Nephron progenitor cell (in vitro differentiated cells): ENCODE data around the gene PDPR.
A peak's percentile ranks its signal among the peaks of the same experiment; 100 is the strongest.
"Not testable (repeated sequence)": the region's sequence is repeated elsewhere in the genome, so short reads cannot be mapped to it uniquely, and the experiment has no call there.

Experiments used
- DNase-seq: peaks from one replicate; pipeline ENCODE4 v3.0.0; 2021
- H3K27ac Mint-ChIP-seq: 2 replicates; pipeline ENCODE4 v1.8.0; 2021; ENCODE audit warnings: mild to moderate bottlenecking, moderate library complexity, mixed read lengths
- H3K27me3 Mint-ChIP-seq: 2 replicates; pipeline ENCODE4 v1.8.0; 2021; ENCODE audit warnings: mild to moderate bottlenecking, low read depth, mixed read lengths; ENCODE audit not compliant: poor library complexity
- H3K36me3 Mint-ChIP-seq: 2 replicates; pipeline ENCODE4 v1.8.0; 2021; ENCODE audit warnings: low read depth, mixed read lengths
- H3K4me1 Mint-ChIP-seq: 2 replicates; pipeline ENCODE4 v1.8.0; 2021; ENCODE audit warnings: mixed read lengths
- H3K4me3 Mint-ChIP-seq: 2 replicates; pipeline ENCODE4 v1.8.0; 2021; ENCODE audit warnings: mild to moderate bottlenecking, moderate library complexity, mixed read lengths
- H3K9me3 Mint-ChIP-seq: 2 replicates; pipeline ENCODE4 v1.8.0; 2021; ENCODE audit warnings: mild to moderate bottlenecking, moderate library complexity, mixed read lengths
- TF ChIP-seq, protein P1 (sequence below): fragments of 200-600 bp; sonication (generic); IDR thresholded peaks from 2 replicates; pipeline ENCODE4 v1.5.0; 2021; ENCODE audit warnings: antibody characterized with exemption

The PDPR gene

DNA sequence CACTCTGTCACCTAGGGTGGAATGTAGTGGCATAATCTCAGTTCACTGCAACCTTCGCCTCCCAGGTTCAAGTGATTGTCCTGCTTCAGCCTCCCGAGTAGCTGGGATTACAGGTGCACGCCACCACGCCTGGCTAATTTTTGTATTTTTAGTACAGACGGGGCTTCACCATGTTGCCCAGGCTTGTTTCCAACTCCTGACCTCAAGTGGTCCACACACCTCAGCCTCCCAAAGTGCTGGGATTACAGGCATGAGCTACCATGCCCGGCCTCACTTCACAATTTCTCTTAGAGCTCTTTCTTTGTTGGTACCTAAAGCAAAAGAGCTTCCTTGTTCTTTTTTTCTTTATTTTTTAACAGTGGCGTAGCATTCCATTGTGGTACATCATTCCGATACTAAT, 35.2 kb downstream of the PDPR start:
- H3K9me3 Mint-ChIP-seq, H3K27me3 Mint-ChIP-seq, H3K4me3 Mint-ChIP-seq, H3K27ac Mint-ChIP-seq, DNase-seq: not testable (repeated sequence)
- peaks cover 59% of the 10 kb centered on the region for H3K36me3 Mint-ChIP-seq
- peaks cover 13% of the 10 kb centered on the region for H3K4me1 Mint-ChIP-seq

DNA sequence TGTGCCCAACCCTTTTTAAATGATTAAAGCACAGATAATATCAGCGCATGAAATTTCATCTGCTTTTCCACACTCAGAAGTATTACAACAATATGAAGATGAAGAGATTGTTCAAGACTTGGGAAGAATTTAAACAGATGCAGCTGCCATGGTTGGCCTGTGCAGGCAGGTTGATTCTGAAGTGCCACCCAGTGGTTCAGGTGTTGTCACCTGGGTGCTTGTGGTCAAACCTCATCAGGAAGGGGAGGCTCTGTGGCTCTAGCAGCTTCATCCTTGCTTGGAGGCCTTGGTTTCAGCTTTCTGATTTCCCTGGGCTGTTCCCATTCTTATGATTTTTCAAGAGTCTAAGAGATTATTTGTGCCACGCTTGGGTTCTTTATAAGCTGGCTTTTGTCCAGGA, 37.3 kb downstream of the PDPR start:
- H3K4me1 Mint-ChIP-seq, result peaks cover 13% of the 10 kb centered on the region
- H3K27me3 Mint-ChIP-seq, result peaks cover 3% of the 10 kb centered on the region
- H3K9me3 Mint-ChIP-seq, result no peaks in the 10 kb centered on the region
- peaks cover 57% of the 10 kb centered on the region for H3K36me3 Mint-ChIP-seq
- no peak for DNase-seq
- peak overlapping the region; percentile 48 for H3K27ac Mint-ChIP-seq
- TF ChIP-seq, protein P1, sequence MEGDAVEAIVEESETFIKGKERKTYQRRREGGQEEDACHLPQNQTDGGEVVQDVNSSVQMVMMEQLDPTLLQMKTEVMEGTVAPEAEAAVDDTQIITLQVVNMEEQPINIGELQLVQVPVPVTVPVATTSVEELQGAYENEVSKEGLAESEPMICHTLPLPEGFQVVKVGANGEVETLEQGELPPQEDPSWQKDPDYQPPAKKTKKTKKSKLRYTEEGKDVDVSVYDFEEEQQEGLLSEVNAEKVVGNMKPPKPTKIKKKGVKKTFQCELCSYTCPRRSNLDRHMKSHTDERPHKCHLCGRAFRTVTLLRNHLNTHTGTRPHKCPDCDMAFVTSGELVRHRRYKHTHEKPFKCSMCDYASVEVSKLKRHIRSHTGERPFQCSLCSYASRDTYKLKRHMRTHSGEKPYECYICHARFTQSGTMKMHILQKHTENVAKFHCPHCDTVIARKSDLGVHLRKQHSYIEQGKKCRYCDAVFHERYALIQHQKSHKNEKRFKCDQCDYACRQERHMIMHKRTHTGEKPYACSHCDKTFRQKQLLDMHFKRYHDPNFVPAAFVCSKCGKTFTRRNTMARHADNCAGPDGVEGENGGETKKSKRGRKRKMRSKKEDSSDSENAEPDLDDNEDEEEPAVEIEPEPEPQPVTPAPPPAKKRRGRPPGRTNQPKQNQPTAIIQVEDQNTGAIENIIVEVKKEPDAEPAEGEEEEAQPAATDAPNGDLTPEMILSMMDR, result no peak
- no peak overlapping the region for H3K4me3 Mint-ChIP-seq

DNA sequence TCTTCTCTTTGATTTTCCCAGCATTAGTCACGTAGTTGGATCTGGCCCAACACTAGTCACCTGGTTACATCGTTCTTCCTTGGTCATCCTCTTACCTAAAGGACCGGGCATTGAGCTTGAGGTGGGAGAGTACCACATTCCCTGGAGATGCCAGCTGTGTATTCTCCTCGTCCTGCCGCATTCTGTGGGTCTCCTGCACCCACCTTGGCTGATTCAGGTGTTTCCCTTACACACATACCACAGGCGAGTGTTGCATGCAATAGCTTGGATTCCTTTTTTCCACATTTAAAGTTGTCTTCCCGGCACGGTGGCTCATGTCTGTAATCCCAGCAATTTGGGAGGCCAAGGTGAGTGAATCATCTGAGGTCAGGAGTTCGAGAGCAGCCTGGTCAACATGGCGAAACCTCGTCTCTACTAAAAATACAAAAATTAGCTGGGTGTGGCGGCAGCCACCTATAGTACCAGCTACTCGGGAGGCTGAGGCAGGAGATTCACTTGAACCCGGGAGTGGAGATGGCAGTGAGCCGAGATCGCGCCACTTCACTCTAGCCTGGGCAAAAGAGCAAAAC, 37.9 kb downstream of the PDPR start:
- Mint-ChIP-seq H3K4me3 (no peak overlapping the region), H3K27ac (peak overlapping the region; percentile 98), H3K27me3 (peaks cover 3% of the 10 kb centered on the region), H3K36me3 (peaks cover 57% of the 10 kb centered on the region), H3K4me1 (peaks cover 13% of the 10 kb centered on the region), H3K9me3 (no peaks in the 10 kb centered on the region)
- no peak for DNase-seq
- TF ChIP-seq, protein P1, result no peak

DNA sequence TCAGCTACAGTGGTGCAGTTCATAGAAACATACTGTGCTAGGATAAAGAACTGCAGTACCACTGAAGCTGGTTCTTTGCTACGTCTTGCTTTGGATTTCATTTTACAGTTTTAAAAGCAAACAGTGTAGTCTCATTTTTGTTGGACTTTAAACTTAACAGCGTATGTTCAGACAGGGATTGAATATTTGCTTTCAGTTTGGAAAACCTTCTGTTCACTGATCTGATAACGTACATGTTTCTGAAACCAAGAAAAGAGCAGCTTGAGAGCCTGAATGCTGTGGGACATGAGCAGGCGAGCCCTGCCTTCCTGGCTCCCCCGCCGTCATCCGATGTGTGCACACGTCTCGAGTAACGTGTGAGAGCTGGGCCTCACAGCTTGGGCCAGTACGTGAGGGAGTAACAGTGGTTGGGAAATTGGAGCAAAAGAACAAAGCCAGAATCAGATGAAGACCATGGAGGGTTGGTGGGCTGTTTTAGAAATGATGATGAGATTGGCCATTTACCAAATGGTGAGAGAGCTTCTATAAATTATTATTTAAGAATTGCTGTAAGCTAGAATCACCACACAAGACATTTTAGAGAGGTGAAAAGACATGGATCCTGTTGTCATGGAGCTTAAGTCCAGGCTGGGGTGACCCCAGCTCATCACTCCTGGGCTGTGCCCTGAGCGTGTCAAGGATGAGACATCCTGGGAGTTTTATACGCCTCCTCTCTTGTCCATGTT, 38.6 kb downstream of the PDPR start:
- peak overlapping the region; percentile 98 for H3K27ac Mint-ChIP-seq
- H3K9me3 Mint-ChIP-seq, result no peaks in the 10 kb centered on the region
- peaks cover 57% of the 10 kb centered on the region for H3K36me3 Mint-ChIP-seq
- DNase-seq, result no peak
- H3K4me3 Mint-ChIP-seq, result no peak overlapping the region
- TF ChIP-seq, protein P1, result no peak
- peaks cover 3% of the 10 kb centered on the region for H3K27me3 Mint-ChIP-seq
- H3K4me1 Mint-ChIP-seq, result peaks cover 13% of the 10 kb centered on the region

DNA sequence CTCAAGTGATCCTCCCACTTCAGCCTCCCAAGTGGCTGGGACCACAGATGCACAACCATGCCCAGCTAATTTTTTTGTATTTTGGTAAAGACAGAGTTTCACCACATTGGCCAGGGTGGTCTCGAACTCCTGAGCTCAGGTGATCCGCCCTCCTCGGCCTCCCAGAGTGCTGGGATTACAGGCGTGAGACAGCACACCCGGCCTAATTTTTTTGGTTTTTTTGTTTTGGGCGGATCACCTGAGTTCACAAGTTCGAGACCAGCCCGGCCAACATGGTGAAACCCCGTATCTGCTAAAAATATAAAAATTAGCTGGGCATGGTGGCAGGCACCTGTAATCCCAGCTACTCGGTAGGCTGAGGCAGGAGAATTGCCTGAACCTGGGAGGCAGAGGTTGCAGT, 40.6 kb downstream of the PDPR start:
- H3K27ac Mint-ChIP-seq, H3K27me3 Mint-ChIP-seq, DNase-seq, H3K9me3 Mint-ChIP-seq, H3K4me3 Mint-ChIP-seq: not testable (repeated sequence)
- peaks cover 13% of the 10 kb centered on the region for H3K4me1 Mint-ChIP-seq
- H3K36me3 Mint-ChIP-seq, result peaks cover 43% of the 10 kb centered on the region

DNA sequence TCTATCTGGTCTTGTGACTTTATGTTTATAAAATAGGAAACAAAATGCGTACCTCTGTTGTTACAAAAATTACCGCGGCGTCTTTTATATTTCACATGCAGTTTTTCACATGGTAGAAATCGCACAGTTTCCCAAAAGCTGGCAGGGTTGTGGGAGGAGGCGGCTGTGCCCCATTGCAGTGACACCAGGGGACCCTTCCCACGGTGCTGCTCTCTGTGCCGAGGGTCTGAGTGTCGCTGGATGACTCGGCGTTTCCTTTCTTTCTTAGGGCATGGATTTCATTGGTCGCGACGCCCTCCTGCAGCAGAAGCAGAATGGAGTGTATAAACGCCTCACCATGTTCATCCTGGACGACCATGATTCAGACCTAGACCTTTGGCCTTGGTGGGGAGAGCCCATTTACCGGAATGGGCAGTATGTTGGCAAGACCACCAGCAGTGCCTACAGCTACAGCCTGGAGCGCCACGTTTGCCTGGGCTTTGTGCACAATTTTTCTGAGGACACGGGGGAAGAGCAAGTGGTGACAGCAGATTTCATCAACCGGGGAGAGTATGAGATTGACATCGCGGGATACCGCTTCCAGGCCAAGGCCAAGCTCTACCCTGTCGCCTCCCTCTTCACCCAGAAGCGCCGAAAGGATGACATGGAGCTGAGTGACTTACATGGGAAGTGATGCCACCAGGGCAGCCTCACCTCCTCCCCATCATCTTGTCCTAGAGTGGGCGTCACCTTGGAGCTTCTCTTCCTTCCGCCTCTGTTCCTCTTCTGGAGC, 42.3 kb downstream of the PDPR start:
- peaks cover 13% of the 10 kb centered on the region for H3K4me1 Mint-ChIP-seq
- TF ChIP-seq, protein P1, result no peak
- H3K4me3 Mint-ChIP-seq, result no peak overlapping the region
- no peaks in the 10 kb centered on the region for H3K9me3 Mint-ChIP-seq
- no peak for DNase-seq
- peak overlapping the region; percentile 53 for H3K27ac Mint-ChIP-seq
- peaks cover 28% of the 10 kb centered on the region for H3K36me3 Mint-ChIP-seq
- H3K27me3 Mint-ChIP-seq, result no peaks in the 10 kb centered on the region
